Thyroid gland (tissue), 4 donors: Measurements from ENCODE around the gene KRT17. TPM values are rescaled to one million over a fixed set of nuclear protein-coding genes. Genes with fewer than 3 reads are reported as not detected.

Experiments used
- DNase-seq, 2 donors: peaks; one replicate each; pipeline ENCODE4 v3.0.0-alpha.2; 2019
- H3K27ac ChIP-seq, 3 donors: fragments of 200-600 bp; sonication (generic); 1 replicate in 2 of 3; 2 replicates in 1 of 3; pipeline ENCODE4 v1.5.1; 2016 to 2019; ENCODE audit warnings: mild to moderate bottlenecking in 1 of 3, moderate library complexity in 1 of 3
- H3K27me3 ChIP-seq: fragments of 200-600 bp; sonication (generic); one replicate; pipeline ENCODE4 v1.5.1; 2019
- H3K36me3 ChIP-seq, 2 donors: fragments of 200-600 bp; sonication (generic); one replicate each; pipeline ENCODE4 v1.5.1; 2016 to 2019
- H3K4me1 ChIP-seq, 2 donors: fragments of 200-600 bp; sonication (generic); one replicate each; pipeline ENCODE4 v1.5.1; 2017 to 2019
- H3K4me3 ChIP-seq, 3 donors: fragments of 200-600 bp; sonication (generic); replicated peaks in 1 of 3; 1 replicate in 2 of 3; 2 replicates in 1 of 3; pipeline ENCODE4 v1.5.1; 2016; ENCODE audit warnings: mild to moderate bottlenecking in 1 of 3
- H3K9me3 ChIP-seq: fragments of 200-600 bp; sonication (generic); one replicate; pipeline ENCODE4 v1.5.1; 2017
- POLR2A ChIP-seq, 2 donors: fragments of 450-650 bp; IDR thresholded peaks; one replicate each; pipeline ENCODE4 v1.6.1; 2017; ENCODE audit warnings: antibody characterized with exemption in 2 of 2, mild to moderate bottlenecking in 2 of 2, moderate library complexity in 1 of 2
- WGBS, 2 donors: methylation state at CpG; one replicate each; pipeline ENCODE4 v1.1.5; 2017; 5-methylcytosine and 5-hydroxymethylcytosine counted together
- intact Hi-C: fragments of 100-400 bp; cut with DNase I; formaldehyde crosslinking; loops from one replicate; pipeline ENCODE4 v1.15.1; 2023
- total RNA-seq, 4 donors: library from RNA; depleted of rRNA; stranded (reverse); fragments of >200 nt; gene quantifications; one replicate each; pipeline ENCODE4 v1.2.3, GENCODE V29; 2016
- TF ChIP-seq, protein P1 (sequence below), 6 experiments: fragments of 200-600 bp in 3 of 6; fragments of 450-650 bp in 3 of 6; sonication (generic) in 3 of 6; IDR thresholded peaks; one replicate each; pipeline ENCODE4 v1.5.1; 2016 to 2019; ENCODE audit warnings: antibody characterized with exemption in 6 of 6, mild to moderate bottlenecking in 2 of 6, inconsistent platforms in 1 of 6, moderate library complexity in 1 of 6

Gene KRT17
- total RNA-seq, 4 donors from 2014 or later = 0.56 TPM; not detected in 3

DNA sequence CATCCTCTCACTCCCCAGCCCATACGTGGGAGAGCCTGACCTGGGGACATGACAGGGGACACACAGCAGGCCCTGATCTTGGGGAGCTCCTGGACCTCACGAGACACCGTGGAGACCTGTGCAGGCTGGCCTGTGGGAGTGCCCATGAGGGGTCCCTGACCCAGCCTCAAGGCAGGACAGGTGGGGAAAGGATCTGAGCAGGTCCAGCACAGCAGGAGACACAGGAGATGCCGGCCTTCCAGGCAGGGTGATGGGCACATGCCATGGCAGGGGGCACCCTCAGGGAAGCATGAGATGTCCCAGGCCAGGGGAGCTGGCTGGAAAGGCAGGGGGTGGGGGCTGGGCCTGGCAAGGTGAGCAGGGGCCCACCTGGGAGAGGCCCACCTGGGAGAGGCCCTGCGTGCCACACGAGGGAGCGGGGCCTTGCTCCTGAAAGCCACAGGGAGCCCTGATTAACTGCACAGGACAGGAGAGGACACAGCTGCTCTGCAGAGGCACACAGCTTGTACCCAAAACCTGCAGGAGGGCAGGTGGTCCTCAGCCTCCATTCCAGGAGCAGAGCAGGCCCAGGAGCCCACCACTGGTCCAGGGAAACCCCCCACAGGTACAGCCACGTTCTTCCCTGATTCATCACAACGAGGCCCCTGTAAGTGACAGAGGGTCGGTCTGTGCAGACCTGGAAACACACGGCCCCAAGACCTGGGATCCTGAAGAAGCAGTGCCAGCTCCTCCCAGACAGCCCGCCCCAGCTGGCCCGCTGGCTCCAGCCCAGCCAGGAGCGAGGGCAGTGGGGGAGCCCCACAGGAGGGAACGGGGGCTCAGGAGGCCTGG, 26.6 kb upstream of the KRT17 start:
- H3K36me3 ChIP-seq = no peaks in the 10 kb centered on the region
- DNase-seq = no peak
- H3K27ac ChIP-seq = peak overlapping the region; percentile 89 to 94 (median 92)
- no peak overlapping the region for H3K4me3 ChIP-seq
- H3K9me3 ChIP-seq = no peaks in the 10 kb centered on the region
- no peaks in the 10 kb centered on the region for H3K27me3 ChIP-seq
- intact Hi-C loops = no loop called here
- TF ChIP-seq POLR2A (IDR thresholded peaks at IDR 0.05) = no peak
- TF ChIP-seq, protein P1, sequence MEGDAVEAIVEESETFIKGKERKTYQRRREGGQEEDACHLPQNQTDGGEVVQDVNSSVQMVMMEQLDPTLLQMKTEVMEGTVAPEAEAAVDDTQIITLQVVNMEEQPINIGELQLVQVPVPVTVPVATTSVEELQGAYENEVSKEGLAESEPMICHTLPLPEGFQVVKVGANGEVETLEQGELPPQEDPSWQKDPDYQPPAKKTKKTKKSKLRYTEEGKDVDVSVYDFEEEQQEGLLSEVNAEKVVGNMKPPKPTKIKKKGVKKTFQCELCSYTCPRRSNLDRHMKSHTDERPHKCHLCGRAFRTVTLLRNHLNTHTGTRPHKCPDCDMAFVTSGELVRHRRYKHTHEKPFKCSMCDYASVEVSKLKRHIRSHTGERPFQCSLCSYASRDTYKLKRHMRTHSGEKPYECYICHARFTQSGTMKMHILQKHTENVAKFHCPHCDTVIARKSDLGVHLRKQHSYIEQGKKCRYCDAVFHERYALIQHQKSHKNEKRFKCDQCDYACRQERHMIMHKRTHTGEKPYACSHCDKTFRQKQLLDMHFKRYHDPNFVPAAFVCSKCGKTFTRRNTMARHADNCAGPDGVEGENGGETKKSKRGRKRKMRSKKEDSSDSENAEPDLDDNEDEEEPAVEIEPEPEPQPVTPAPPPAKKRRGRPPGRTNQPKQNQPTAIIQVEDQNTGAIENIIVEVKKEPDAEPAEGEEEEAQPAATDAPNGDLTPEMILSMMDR (IDR thresholded peaks at IDR 0.05) = no peak
- H3K4me1 ChIP-seq = peaks cover 48 to 62% of the 10 kb centered on the region in 2 donors
- WGBS, 2 donors = 37 to 97% methylated on average over 5 of the region's 15 CpGs

DNA sequence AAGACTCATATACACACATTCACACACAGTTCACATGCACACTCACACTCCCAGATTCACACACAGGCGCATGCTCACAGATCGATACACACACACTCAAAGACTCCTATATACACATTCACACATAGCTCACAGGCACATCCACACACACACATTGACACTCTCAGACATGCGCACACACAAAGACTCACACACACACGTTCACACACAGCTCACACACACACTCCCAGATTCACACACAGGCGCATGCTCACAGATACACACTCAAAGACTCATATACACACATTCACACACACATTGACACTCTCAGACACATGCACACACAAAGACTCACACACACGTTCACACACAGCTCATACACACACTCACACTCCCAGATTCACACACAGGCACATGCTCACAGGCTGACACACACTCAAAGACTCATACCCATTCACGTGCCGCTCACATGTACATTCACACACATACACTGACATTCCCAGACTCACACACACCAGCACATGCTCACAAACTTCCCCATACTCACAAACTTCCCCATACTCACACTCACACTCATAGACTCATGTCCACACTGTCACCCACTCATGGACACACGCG, 25.6 kb upstream of the KRT17 start:
- Histone ChIP-seq H3K36me3 (no peaks in the 10 kb centered on the region), H3K4me3 (no peak overlapping the region), H3K27ac (peak overlapping the region in 2 of 3 donors; percentile 89 to 92), H3K27me3 (no peaks in the 10 kb centered on the region), H3K9me3 (no peaks in the 10 kb centered on the region), H3K4me1 (peaks cover 40 to 52% of the 10 kb centered on the region in 2 donors)
- intact Hi-C loops = loop anchor here (5.0 kb wide), 2 partner anchors 103 to 743 kb away; no protein-coding TSS in a partner anchor
- no peak for TF ChIP-seq POLR2A (IDR thresholded peaks at IDR 0.05)
- TF ChIP-seq, protein P1 (IDR thresholded peaks at IDR 0.05) = no peak
- 94 to 95% methylated on average over 10 of the region's 10 CpGs for WGBS, 2 donors
- no peak for DNase-seq

DNA sequence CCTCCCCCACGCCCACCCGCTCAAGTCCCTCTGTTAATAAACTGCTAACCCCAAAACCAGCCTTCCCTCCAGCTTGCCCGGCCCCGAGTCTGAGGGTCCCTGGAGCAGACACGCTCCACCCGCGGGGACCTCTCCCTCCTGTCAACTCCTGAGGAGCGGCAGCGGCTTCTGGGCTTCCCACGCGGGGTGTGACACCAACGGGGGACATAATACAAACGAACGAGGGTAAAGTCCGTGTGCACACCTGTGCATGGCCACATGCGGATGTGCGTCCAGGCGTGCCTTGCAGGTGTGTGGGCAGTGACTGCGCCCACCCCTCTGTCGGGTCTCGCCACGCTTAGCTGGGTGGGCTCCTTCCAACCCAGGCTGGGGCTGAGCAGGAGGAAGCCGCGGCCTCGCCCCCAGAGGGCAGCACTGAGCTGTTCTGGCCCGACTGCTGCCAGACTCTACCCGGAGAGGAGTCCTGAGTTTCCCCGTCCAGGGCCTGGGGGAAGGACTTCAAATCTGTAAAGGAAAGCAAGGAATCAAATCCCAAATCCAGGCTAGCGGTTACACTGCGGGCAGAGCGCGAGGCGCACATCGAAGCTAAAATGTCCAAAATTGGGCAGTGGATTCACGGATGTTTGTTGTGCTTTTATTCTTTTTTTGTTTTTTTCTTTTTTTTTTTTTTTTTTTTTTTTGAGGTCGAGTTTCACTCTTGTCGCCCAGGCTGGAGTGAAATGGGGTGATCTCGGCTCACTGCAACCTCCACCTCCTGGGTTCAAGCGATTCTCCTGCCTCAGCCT, 24.2 kb upstream of the KRT17 start:
- DNase-seq = peak; percentile 87 to 91
- no peaks in the 10 kb centered on the region for H3K9me3 ChIP-seq
- H3K27ac ChIP-seq = peak overlapping the region; percentile 24 to 64 (median 42)
- peak in 1 of 2 donors; percentile 8 for TF ChIP-seq POLR2A (IDR thresholded peaks at IDR 0.05)
- TF ChIP-seq, protein P1 (IDR thresholded peaks at IDR 0.05) = peak; percentile 81 to 97 (median 94)
- H3K4me1 ChIP-seq = peaks cover 26 to 38% of the 10 kb centered on the region in 2 donors
- H3K27me3 ChIP-seq = no peaks in the 10 kb centered on the region
- peak overlapping the region in 1 of 3 donors; percentile 12 for H3K4me3 ChIP-seq
- WGBS, 2 donors = 6 to 8% methylated on average over 29 to 34 of the region's 39 CpGs
- H3K36me3 ChIP-seq = no peaks in the 10 kb centered on the region
- intact Hi-C loops = loop anchor here (5.0 kb wide), 2 partner anchors 101 to 741 kb away; no protein-coding TSS in a partner anchor

DNA sequence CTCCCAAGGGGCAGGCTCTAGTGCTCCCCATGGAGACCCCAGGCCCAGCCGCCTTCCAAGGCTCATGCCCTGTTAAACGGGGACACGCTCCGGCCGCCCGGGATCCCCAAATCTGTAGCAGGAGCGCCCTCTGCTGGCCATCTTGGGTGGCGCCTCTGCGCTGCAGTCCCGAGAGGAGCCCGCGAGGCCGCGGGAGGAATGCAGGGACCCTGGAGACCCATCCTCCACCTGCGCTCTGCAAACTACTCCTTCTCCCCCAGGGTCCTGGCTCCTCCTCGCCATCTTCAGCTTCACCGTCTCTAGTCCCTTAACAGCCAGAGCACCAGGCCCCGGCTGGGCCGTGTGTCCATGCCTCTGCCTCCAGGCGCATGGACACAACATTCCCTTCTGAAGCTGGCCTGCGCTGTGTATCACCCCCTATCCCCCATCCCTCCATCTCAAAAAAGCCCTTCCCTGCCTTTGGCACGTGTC, 23.6 kb upstream of the KRT17 start:
- peak overlapping the region in 1 of 3 donors; percentile 12 for H3K4me3 ChIP-seq
- no peaks in the 10 kb centered on the region for H3K27me3 ChIP-seq
- no peak for TF ChIP-seq POLR2A (IDR thresholded peaks at IDR 0.05)
- TF ChIP-seq, protein P1 (IDR thresholded peaks at IDR 0.05) = peak; percentile 77 to 97 (median 92)
- H3K9me3 ChIP-seq = no peaks in the 10 kb centered on the region
- intact Hi-C loops = loop anchor here (5.0 kb wide), 2 partner anchors 101 to 741 kb away; no protein-coding TSS in a partner anchor
- 2 to 5% methylated on average over 16 to 21 of the region's 22 CpGs for WGBS, 2 donors
- peaks cover 22 to 35% of the 10 kb centered on the region in 2 donors for H3K4me1 ChIP-seq
- H3K36me3 ChIP-seq = no peaks in the 10 kb centered on the region
- peak; percentile 87 to 91 for DNase-seq
- H3K27ac ChIP-seq = peak overlapping the region in 2 of 3 donors; percentile 42 to 64
